ENCODE data around the gene MYH15. TPM values are rescaled to one million over a fixed set of nuclear protein-coding genes. Genes with fewer than 3 reads are reported as not detected.

The MYH15 gene
- total and polyA plus RNA-seq, 2 of the 8 experiments (the other 6 are each of a cell fraction or from before 2014, with no cell fraction given): under 0.01 TPM; not detected in 1

DNA sequence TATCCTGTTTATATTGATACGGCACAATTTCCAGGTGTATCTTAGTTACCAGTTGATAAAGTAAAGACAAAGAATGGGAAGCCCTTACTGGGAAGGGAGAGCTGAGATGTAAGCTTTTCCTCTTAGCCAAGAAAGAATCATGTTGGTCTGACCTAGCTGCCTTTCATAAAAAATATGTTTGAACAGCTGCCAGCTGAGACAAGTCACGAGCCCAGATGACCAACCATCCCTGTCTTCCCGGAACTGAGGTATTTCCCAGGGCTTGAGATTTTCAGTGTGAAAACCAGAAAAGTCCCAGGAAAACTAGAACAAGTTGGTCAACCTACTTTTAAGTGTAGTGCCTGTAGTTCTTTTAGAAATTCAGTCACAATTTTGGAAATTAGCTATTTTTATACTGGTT lies 3.6 kb upstream of the MYH15 start (continued):
- TF ChIP-seq ASH2L (IDR thresholded peaks at IDR 0.05; ENCODE audit: low read length) (no peak), RNF2 (IDR thresholded peaks at IDR 0.05; ENCODE audit: borderline replicate concordance, low read depth, low read length, missing control alignments, poor library complexity, severe bottlenecking) (no peak), CBX5 (IDR thresholded peaks at IDR 0.05; ENCODE audit: low read depth, low read length) (no peak), RBBP5 (IDR thresholded peaks at IDR 0.05; ENCODE audit: borderline replicate concordance, low read depth, low read length) (no peak)
- TF ChIP-seq, protein P1, sequence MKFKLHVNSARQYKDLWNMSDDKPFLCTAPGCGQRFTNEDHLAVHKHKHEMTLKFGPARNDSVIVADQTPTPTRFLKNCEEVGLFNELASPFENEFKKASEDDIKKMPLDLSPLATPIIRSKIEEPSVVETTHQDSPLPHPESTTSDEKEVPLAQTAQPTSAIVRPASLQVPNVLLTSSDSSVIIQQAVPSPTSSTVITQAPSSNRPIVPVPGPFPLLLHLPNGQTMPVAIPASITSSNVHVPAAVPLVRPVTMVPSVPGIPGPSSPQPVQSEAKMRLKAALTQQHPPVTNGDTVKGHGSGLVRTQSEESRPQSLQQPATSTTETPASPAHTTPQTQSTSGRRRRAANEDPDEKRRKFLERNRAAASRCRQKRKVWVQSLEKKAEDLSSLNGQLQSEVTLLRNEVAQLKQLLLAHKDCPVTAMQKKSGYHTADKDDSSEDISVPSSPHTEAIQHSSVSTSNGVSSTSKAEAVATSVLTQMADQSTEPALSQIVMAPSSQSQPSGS (IDR thresholded peaks at IDR 0.05; ENCODE audit: low read length): no peak
